Upper lobe of left lung (tissue), 4 donors: ENCODE results near the gene ASB18.

Experiments
- CTCF ChIP-seq, 6 experiments: fragments of 450-650 bp in 4 of 6; fragments of 200-600 bp in 2 of 6; sonication (generic) in 2 of 6; IDR thresholded peaks; one replicate each; pipeline ENCODE4 v1.5.1; 2016 to 2019; ENCODE audit warnings: antibody characterized with exemption in 6 of 6
- POLR2A ChIP-seq, 4 donors: fragments of 450-650 bp; IDR thresholded peaks; one replicate each; pipeline ENCODE4 v1.5.1; 2016 to 2017; ENCODE audit warnings: antibody characterized with exemption in 4 of 4, mild to moderate bottlenecking in 2 of 4

GRCh38 chr2:236303935-236304334, 39.7 kb upstream of the ASB18 start:
- no peak for TF ChIP-seq CTCF (IDR thresholded peaks at IDR 0.05)
- TF ChIP-seq POLR2A (IDR thresholded peaks at IDR 0.05), result no peak
